Neural crest cell (in vitro differentiated cells): ENCODE data around the gene NFXL1. TPM values are rescaled to one million over a fixed set of nuclear protein-coding genes. Genes with fewer than 3 reads are reported as not detected.

Source experiments
- DNase-seq: peaks from one replicate; pipeline ENCODE4 v3.0.0; 2021; ENCODE audit warnings: low read depth, mixed read lengths, low spot score
- H3K27ac Mint-ChIP-seq: one replicate; pipeline ENCODE4 v1.8.0; 2021; ENCODE audit warnings: mild to moderate bottlenecking, mixed read lengths; ENCODE audit not compliant: unreplicated experiment
- H3K27me3 Mint-ChIP-seq: 2 replicates; pipeline ENCODE4 v1.8.0; 2021; ENCODE audit warnings: low read depth, mild to moderate bottlenecking, mixed read lengths
- H3K36me3 Mint-ChIP-seq: 2 replicates; pipeline ENCODE4 v1.8.0; 2021; ENCODE audit warnings: low read depth, mild to moderate bottlenecking, mixed read lengths
- H3K4me1 Mint-ChIP-seq: 2 replicates; pipeline ENCODE4 v1.8.0; 2021; ENCODE audit warnings: mixed read lengths
- H3K4me3 Mint-ChIP-seq: one replicate; pipeline ENCODE4 v1.8.0; 2021; ENCODE audit warnings: mild to moderate bottlenecking, mixed read lengths
- H3K9me3 Mint-ChIP-seq: 2 replicates; pipeline ENCODE4 v1.8.0; 2021; ENCODE audit warnings: mixed read lengths
- total RNA-seq: library from RNA; stranded (reverse); gene quantifications from 2 replicates; pipeline ENCODE4 v1.2.1, GENCODE V29; 2021
- TF ChIP-seq, protein P1 (sequence below): fragments of 200-600 bp; sonication (generic); conservative IDR thresholded peaks from 2 replicates; pipeline ENCODE4 v1.5.0; 2021; ENCODE audit warnings: antibody characterized with exemption, mild to moderate bottlenecking

The NFXL1 gene
- total RNA-seq, 1 donor from 2014 or later, result 18.5 TPM

GRCh38 chr4:47862297-47862696 lies 52.1 kb downstream of the NFXL1 start:
- Mint-ChIP-seq H3K27me3 (no peaks in the 10 kb centered on the region), H3K27ac (no peak overlapping the region), H3K4me1 (peaks cover 9% of the 10 kb centered on the region), H3K9me3 (no peaks in the 10 kb centered on the region), H3K36me3 (peaks cover 9% of the 10 kb centered on the region), H3K4me3 (no peak overlapping the region)
- no peak for DNase-seq
- TF ChIP-seq, protein P1, sequence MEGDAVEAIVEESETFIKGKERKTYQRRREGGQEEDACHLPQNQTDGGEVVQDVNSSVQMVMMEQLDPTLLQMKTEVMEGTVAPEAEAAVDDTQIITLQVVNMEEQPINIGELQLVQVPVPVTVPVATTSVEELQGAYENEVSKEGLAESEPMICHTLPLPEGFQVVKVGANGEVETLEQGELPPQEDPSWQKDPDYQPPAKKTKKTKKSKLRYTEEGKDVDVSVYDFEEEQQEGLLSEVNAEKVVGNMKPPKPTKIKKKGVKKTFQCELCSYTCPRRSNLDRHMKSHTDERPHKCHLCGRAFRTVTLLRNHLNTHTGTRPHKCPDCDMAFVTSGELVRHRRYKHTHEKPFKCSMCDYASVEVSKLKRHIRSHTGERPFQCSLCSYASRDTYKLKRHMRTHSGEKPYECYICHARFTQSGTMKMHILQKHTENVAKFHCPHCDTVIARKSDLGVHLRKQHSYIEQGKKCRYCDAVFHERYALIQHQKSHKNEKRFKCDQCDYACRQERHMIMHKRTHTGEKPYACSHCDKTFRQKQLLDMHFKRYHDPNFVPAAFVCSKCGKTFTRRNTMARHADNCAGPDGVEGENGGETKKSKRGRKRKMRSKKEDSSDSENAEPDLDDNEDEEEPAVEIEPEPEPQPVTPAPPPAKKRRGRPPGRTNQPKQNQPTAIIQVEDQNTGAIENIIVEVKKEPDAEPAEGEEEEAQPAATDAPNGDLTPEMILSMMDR, result no peak

DNA sequence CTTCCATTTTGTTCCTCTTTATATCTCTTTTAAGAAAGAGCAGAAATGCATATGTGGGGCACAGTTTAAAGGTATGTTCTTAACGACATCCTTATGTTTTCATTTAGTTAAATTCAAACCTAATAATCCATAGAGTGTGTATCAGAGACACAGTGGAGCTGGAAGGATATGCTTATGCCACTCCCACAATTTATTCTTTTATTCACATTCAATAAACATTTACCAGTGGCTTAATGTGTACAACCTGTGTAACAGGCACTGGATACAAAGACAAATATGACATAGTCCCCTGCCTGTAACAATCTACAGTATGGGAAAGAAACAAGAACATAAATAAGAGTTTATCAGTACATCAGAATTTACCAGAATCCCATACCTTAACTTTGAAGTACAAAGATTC lies 54.1 kb downstream of the NFXL1 start:
- Mint-ChIP-seq H3K27ac (no peak overlapping the region), H3K27me3 (no peaks in the 10 kb centered on the region), H3K4me1 (peaks cover 7% of the 10 kb centered on the region), H3K9me3 (no peaks in the 10 kb centered on the region), H3K4me3 (no peak overlapping the region), H3K36me3 (peaks cover 4% of the 10 kb centered on the region)
- TF ChIP-seq, protein P1, result no peak
- DNase-seq, result no peak

- no peaks in the 10 kb centered on the region for H3K27me3 Mint-ChIP-seq
- H3K4me3 Mint-ChIP-seq, result no peak overlapping the region
- no peaks in the 10 kb centered on the region for H3K9me3 Mint-ChIP-seq
- TF ChIP-seq, protein P1, result no peak
- H3K27ac Mint-ChIP-seq, result no peak overlapping the region
- H3K4me1 Mint-ChIP-seq, result no peaks in the 10 kb centered on the region
- H3K36me3 Mint-ChIP-seq, result peaks cover 10% of the 10 kb centered on the region
- DNase-seq, result no peak
These were observed 56.4 kb downstream of the NFXL1 start for GRCh38 chr4:47858006-47858405.

DNA sequence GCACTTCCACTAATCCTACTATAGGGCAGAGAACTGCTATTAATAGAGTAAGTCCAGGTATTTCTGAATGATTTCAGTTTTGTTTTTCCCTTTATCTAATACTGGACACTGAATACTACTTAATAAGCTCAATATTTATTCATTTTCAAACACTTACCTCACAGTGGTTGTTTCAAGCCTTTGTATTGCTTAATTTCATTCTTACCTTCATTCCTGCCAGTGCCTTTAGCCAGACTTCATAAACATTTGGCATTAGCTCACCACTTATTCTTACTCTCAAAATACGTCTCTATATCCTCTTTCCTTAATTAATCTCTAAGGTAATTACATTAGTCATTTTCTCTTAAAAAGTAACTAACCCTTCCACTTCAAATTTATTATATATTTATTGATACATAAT lies 57.7 kb downstream of the NFXL1 start:
- DNase-seq, result no peak
- H3K36me3 Mint-ChIP-seq, result peaks cover 10% of the 10 kb centered on the region
- H3K27ac Mint-ChIP-seq, result no peak overlapping the region
- no peaks in the 10 kb centered on the region for H3K27me3 Mint-ChIP-seq
- no peaks in the 10 kb centered on the region for H3K4me1 Mint-ChIP-seq
- no peaks in the 10 kb centered on the region for H3K9me3 Mint-ChIP-seq
- no peak overlapping the region for H3K4me3 Mint-ChIP-seq
- TF ChIP-seq, protein P1, result no peak

GRCh38 chr4:47855350-47855749 lies 59.0 kb downstream of the NFXL1 start:
- H3K27me3 Mint-ChIP-seq, result no peaks in the 10 kb centered on the region
- DNase-seq, result no peak
- H3K36me3 Mint-ChIP-seq, result peaks cover 12% of the 10 kb centered on the region
- TF ChIP-seq, protein P1, result no peak
- H3K4me3 Mint-ChIP-seq, result no peak overlapping the region
- H3K9me3 Mint-ChIP-seq, result no peaks in the 10 kb centered on the region
- H3K4me1 Mint-ChIP-seq, result no peaks in the 10 kb centered on the region
- no peak overlapping the region for H3K27ac Mint-ChIP-seq

DNA sequence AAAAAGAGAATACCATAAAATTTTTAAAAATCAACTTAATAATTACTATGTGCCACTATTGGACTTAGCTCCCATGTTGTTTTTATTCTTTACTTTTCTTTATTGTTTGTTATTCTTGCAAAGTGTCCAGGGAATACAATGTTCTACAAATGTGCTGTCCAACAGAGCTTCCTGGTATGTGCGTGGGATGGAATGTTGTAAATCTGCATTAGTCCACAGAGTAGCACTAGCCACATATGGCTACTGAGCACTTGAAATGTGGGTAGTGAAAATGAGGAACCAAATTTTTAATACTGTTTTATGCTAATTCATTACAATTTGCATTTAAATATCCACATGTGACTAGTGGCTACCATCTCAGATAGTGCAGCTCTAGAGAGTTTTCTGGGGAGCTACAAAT lies 62.2 kb downstream of the NFXL1 start:
- Mint-ChIP-seq H3K4me1 (no peaks in the 10 kb centered on the region), H3K4me3 (no peak overlapping the region), H3K9me3 (no peaks in the 10 kb centered on the region), H3K36me3 (peaks cover 21% of the 10 kb centered on the region), H3K27me3 (no peaks in the 10 kb centered on the region), H3K27ac (no peak overlapping the region)
- TF ChIP-seq, protein P1, result no peak
- DNase-seq, result no peak
